H9 (cell line): ENCODE data around the gene NKAIN2. TPM values are rescaled to one million over a fixed set of nuclear protein-coding genes. Genes with fewer than 3 reads are reported as not detected.

Experiments used
- DNase-seq: peaks from one replicate; pipeline ENCODE4 v3.0.0-alpha.2; 2017
- H2AFZ ChIP-seq: one replicate; pipeline ENCODE4 v1.6.1; 2013; ENCODE audit warnings: mild to moderate bottlenecking, low read length, control low read depth, moderate library complexity
- H2AK5ac ChIP-seq: 2 replicates; pipeline ENCODE4 v1.6.1; 2013; ENCODE audit warnings: low read length, control low read depth, mixed read lengths; ENCODE audit not compliant: insufficient read length
- H2BK120ac ChIP-seq: one replicate; pipeline ENCODE4 v1.6.1; 2013; ENCODE audit warnings: low read depth, mild to moderate bottlenecking, low read length, control low read depth, inconsistent platforms; ENCODE audit not compliant: poor library complexity, severe bottlenecking
- H2BK12ac ChIP-seq: 2 replicates; pipeline ENCODE4 v1.6.1; 2013; ENCODE audit warnings: low read length, control low read depth, mixed read lengths, low read depth; ENCODE audit not compliant: insufficient read length
- H2BK15ac ChIP-seq: 2 replicates; pipeline ENCODE4 v1.6.1; 2013; ENCODE audit warnings: low read depth, low read length, control low read depth
- H2BK20ac ChIP-seq: one replicate; pipeline ENCODE4 v1.6.1; 2013; ENCODE audit warnings: low read depth, mild to moderate bottlenecking, low read length, control low read depth, inconsistent platforms; ENCODE audit not compliant: poor library complexity, severe bottlenecking
- H2BK5ac ChIP-seq: 2 replicates; pipeline ENCODE4 v1.6.1; 2013; ENCODE audit warnings: low read length, control low read depth, mixed read lengths; ENCODE audit not compliant: insufficient read length
- H3K14ac ChIP-seq: 2 replicates; pipeline ENCODE4 v1.6.1; 2013; ENCODE audit warnings: low read length, control low read depth; ENCODE audit not compliant: insufficient read depth
- H3K18ac ChIP-seq: 2 replicates; pipeline ENCODE4 v1.6.1; 2013; ENCODE audit warnings: low read depth, mild to moderate bottlenecking, mixed read lengths, low read length, control low read depth; ENCODE audit not compliant: insufficient read length
- H3K23ac ChIP-seq: 2 replicates; pipeline ENCODE4 v1.6.1; 2013; ENCODE audit warnings: low read length, control low read depth, mixed read lengths, low read depth; ENCODE audit not compliant: insufficient read length
- H3K23me2 ChIP-seq: 2 replicates; pipeline ENCODE4 v1.6.1; 2013; ENCODE audit warnings: low read depth, mild to moderate bottlenecking, mixed read lengths, low read length, control low read depth; ENCODE audit not compliant: insufficient read length, poor library complexity, severe bottlenecking
- H3K27ac ChIP-seq: 2 replicates; pipeline ENCODE4 v1.5.1; 2013; ENCODE audit warnings: low read length, control low read depth, mixed read lengths, low read depth; ENCODE audit not compliant: insufficient read length
- H3K27me3 ChIP-seq: 2 replicates; pipeline ENCODE4 v1.6.1; 2013; ENCODE audit warnings: low read length, control low read depth, inconsistent platforms; ENCODE audit not compliant: insufficient read depth
- H3K4ac ChIP-seq: 2 replicates; pipeline ENCODE4 v1.6.1; 2013; ENCODE audit warnings: low read depth, mild to moderate bottlenecking, control low read depth, inconsistent platforms, low read length, moderate library complexity
- H3K4me1 ChIP-seq: 2 replicates; pipeline ENCODE4 v1.6.1; 2013; ENCODE audit warnings: low read length, control low read depth, inconsistent platforms; ENCODE audit not compliant: insufficient read depth
- H3K4me2 ChIP-seq: 2 replicates; pipeline ENCODE4 v1.6.1; 2013; ENCODE audit warnings: low read length, control low read depth, mixed read lengths; ENCODE audit not compliant: insufficient read length, insufficient read depth
- H3K56ac ChIP-seq: 2 replicates; pipeline ENCODE4 v1.6.1; 2013; ENCODE audit warnings: low read depth, mild to moderate bottlenecking, mixed read lengths, low read length, control low read depth; ENCODE audit not compliant: insufficient read length
- H3K79me1 ChIP-seq: 2 replicates; pipeline ENCODE4 v1.6.1; 2013; ENCODE audit warnings: low read depth, mild to moderate bottlenecking, moderate library complexity, low read length, control low read depth, inconsistent platforms; ENCODE audit not compliant: insufficient read depth, poor library complexity, severe bottlenecking
- H3K79me2 ChIP-seq: 2 replicates; pipeline ENCODE4 v1.6.1; 2013; ENCODE audit warnings: low read length, control low read depth, inconsistent platforms; ENCODE audit not compliant: insufficient read depth
- H3K9ac ChIP-seq: 2 replicates; pipeline ENCODE4 v1.6.1; 2013; ENCODE audit warnings: low read length, control low read depth, mixed read lengths; ENCODE audit not compliant: insufficient read length; ENCODE audit errors: extremely low read depth
- H3K9me3 ChIP-seq: one replicate; pipeline ENCODE4 v1.6.1; 2013; ENCODE audit warnings: low read depth, low read length, inconsistent platforms; ENCODE audit not compliant: control insufficient read depth
- H3T11ph ChIP-seq: one replicate; pipeline ENCODE4 v1.6.1; 2013; ENCODE audit warnings: mild to moderate bottlenecking, low read length, control low read depth, inconsistent platforms
- H4K20me1 ChIP-seq: one replicate; pipeline ENCODE4 v1.6.1; 2013; ENCODE audit not compliant: control insufficient read depth, insufficient read length, insufficient read depth
- H4K5ac ChIP-seq: 2 replicates; pipeline ENCODE4 v1.6.1; 2013; ENCODE audit warnings: low read depth, mild to moderate bottlenecking, mixed read lengths, low read length, control low read depth; ENCODE audit not compliant: insufficient read length
- H4K8ac ChIP-seq: replicated peaks from 2 replicates; pipeline ENCODE4 v1.6.1; 2013; ENCODE audit warnings: low read length, control low read depth, mixed read lengths, low read depth; ENCODE audit not compliant: insufficient read length
- H4K91ac ChIP-seq: 2 replicates; pipeline ENCODE4 v1.6.1; 2013; ENCODE audit warnings: low read depth, mild to moderate bottlenecking, moderate library complexity, mixed read lengths, low read length, control low read depth; ENCODE audit not compliant: insufficient read length
- H3K27ac Mint-ChIP-seq, 3 experiments: 2 replicates in 2 of 3; 3 replicates in 1 of 3; pipeline ENCODE4 v1.8.0; 2020 to 2021; ENCODE audit warnings: mixed read lengths in 3 of 3, mild to moderate bottlenecking in 1 of 3, moderate library complexity in 1 of 3
- H3K27me3 Mint-ChIP-seq: 2 replicates; pipeline ENCODE4 v1.8.0; 2021; ENCODE audit warnings: low read depth, mild to moderate bottlenecking, moderate library complexity, mixed read lengths
- H3K36me3 Mint-ChIP-seq, 3 experiments: 2 replicates in 2 of 3; 3 replicates in 1 of 3; pipeline ENCODE4 v1.8.0; 2020 to 2021; ENCODE audit warnings: low read depth in 3 of 3, mixed read lengths in 3 of 3; ENCODE audit not compliant: insufficient read depth in 1 of 3
- H3K4me1 Mint-ChIP-seq, 2 experiments: 2 replicates each; pipeline ENCODE4 v1.8.0; 2020; ENCODE audit warnings: mixed read lengths in 2 of 2
- H3K4me3 Mint-ChIP-seq, 2 experiments: 2 replicates in 1 of 2; 3 replicates in 1 of 2; pipeline ENCODE4 v1.8.0; 2020 to 2021; ENCODE audit warnings: mild to moderate bottlenecking in 2 of 2, mixed read lengths in 2 of 2, moderate library complexity in 1 of 2
- H3K9me3 Mint-ChIP-seq, 2 experiments: 2 replicates in 1 of 2; 3 replicates in 1 of 2; pipeline ENCODE4 v1.8.0; 2020; ENCODE audit warnings: mild to moderate bottlenecking in 2 of 2, mixed read lengths in 2 of 2, moderate library complexity in 1 of 2
- WGBS: extraction: QIAGEN DNeasy Blood & Tissue Kit; methylation state at CpG from one replicate; pipeline ENCODE4 v1.1.7; 2013; ENCODE audit warnings: missing lambda C conversion rate, low lambda C conversion rate, mixed read lengths; ENCODE audit not compliant: insufficient read length; ENCODE audit errors: extremely low coverage; 5-methylcytosine and 5-hydroxymethylcytosine counted together
- total RNA-seq: library from RNA; stranded (reverse); gene quantifications from 2 replicates; pipeline ENCODE4 v1.2.1, GENCODE V29; 2021
- TF ChIP-seq, protein P1 (sequence below): fragments of 200-600 bp; sonication (generic); conservative IDR thresholded peaks from 3 replicates; pipeline ENCODE4 v1.8.0; 2021; ENCODE audit warnings: antibody characterized with exemption, mild to moderate bottlenecking

The NKAIN2 gene
- total RNA-seq, 1 experiment from 2014 or later: 0.17 TPM

DNA sequence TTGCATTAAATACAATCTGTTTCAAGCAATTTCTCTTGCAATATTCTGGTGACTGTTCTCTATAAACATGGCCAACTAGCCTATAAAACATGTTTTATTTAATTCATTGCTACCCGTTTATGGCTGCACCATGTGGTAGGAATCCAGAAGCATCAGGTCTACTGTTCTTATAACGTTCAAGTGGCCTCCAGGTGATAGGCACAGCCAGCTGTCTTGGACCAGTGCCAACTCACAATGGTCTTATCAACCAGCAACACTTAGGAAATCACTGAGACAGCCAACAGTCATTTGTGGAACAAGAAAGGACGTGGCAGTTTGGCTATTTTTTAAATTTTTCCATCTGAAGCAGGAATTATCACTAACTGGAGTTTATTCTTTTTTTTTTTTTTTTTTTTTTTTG, 193.6 kb downstream of the NKAIN2 start:
- H3K56ac ChIP-seq: no peak overlapping the region
- no peak overlapping the region for H2BK5ac ChIP-seq
- H3T11ph ChIP-seq: no peak overlapping the region
- H4K5ac ChIP-seq: no peak overlapping the region
- WGBS: no CpG with 5 or more reads among the region's 3 CpGs
- H2BK15ac ChIP-seq: no peak overlapping the region
- H3K79me2 ChIP-seq: no peaks in the 10 kb centered on the region
- Mint-ChIP-seq H3K9me3 (no peaks in the 10 kb centered on the region), H3K4me1 (no peaks in the 10 kb centered on the region), H3K4me3 (no peak overlapping the region), H3K27me3 (no peaks in the 10 kb centered on the region), H3K36me3 (no peaks in the 10 kb centered on the region), H3K27ac (no peak overlapping the region; a peak in 1 of 7 replicates)
- no peak overlapping the region for H2AFZ ChIP-seq
- H4K91ac ChIP-seq: no peak overlapping the region
- no peak overlapping the region for H2AK5ac ChIP-seq
- no peak overlapping the region for H3K27ac ChIP-seq
- H3K9me3 ChIP-seq: no peaks in the 10 kb centered on the region
- no peak overlapping the region for H2BK120ac ChIP-seq
- no peak overlapping the region for H3K14ac ChIP-seq
- H2BK12ac ChIP-seq: no peak overlapping the region
- no peaks in the 10 kb centered on the region for H4K20me1 ChIP-seq
- H4K8ac ChIP-seq: no peak overlapping the region
- no peak overlapping the region for H3K4me2 ChIP-seq
- H3K4me1 ChIP-seq: no peaks in the 10 kb centered on the region
- no peaks in the 10 kb centered on the region for H3K79me1 ChIP-seq
- TF ChIP-seq, protein P1, sequence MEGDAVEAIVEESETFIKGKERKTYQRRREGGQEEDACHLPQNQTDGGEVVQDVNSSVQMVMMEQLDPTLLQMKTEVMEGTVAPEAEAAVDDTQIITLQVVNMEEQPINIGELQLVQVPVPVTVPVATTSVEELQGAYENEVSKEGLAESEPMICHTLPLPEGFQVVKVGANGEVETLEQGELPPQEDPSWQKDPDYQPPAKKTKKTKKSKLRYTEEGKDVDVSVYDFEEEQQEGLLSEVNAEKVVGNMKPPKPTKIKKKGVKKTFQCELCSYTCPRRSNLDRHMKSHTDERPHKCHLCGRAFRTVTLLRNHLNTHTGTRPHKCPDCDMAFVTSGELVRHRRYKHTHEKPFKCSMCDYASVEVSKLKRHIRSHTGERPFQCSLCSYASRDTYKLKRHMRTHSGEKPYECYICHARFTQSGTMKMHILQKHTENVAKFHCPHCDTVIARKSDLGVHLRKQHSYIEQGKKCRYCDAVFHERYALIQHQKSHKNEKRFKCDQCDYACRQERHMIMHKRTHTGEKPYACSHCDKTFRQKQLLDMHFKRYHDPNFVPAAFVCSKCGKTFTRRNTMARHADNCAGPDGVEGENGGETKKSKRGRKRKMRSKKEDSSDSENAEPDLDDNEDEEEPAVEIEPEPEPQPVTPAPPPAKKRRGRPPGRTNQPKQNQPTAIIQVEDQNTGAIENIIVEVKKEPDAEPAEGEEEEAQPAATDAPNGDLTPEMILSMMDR: no peak
- no peaks in the 10 kb centered on the region for H3K27me3 ChIP-seq
- H3K23me2 ChIP-seq: no peaks in the 10 kb centered on the region
- no peak overlapping the region for H3K9ac ChIP-seq
- no peak overlapping the region for H3K18ac ChIP-seq
- H3K4ac ChIP-seq: no peak overlapping the region
- H2BK20ac ChIP-seq: no peak overlapping the region
- no peak for DNase-seq
- no peak overlapping the region for H3K23ac ChIP-seq
